KOPT-K1 (cell line): ENCODE measurements around the gene SIDT2.

ENCODE experiments used
- H3K27ac ChIP-seq: fragments of 200-600 bp; sonication (generic); 2 replicates; pipeline ENCODE4 v1.5.1; 2016; ENCODE audit warnings: antibody characterized with exemption, mild to moderate bottlenecking, low read depth, low read length; ENCODE audit not compliant: poor library complexity, severe bottlenecking
- H3K36me3 ChIP-seq: fragments of 200-600 bp; sonication (generic); 2 replicates; pipeline ENCODE4 v1.5.1; 2017; ENCODE audit warnings: antibody characterized with exemption, mild to moderate bottlenecking, low read length, moderate library complexity; ENCODE audit not compliant: insufficient read depth
- H3K9me3 ChIP-seq: fragments of 200-600 bp; sonication (generic); 2 replicates; pipeline ENCODE4 v1.5.1; 2017; ENCODE audit warnings: antibody characterized with exemption, low read length, mild to moderate bottlenecking; ENCODE audit not compliant: insufficient read depth, poor library complexity, severe bottlenecking

The SIDT2 gene

GRCh38 chr11:117217141-117218084 is 38.9 kb downstream of the SIDT2 start:
- no peak overlapping the region for H3K27ac ChIP-seq
- peaks cover 94% of the 10 kb centered on the region for H3K36me3 ChIP-seq
- no peaks in the 10 kb centered on the region for H3K9me3 ChIP-seq

GRCh38 chr11:117218133-117218915 is 39.8 kb downstream of the SIDT2 start:
- peaks cover 95% of the 10 kb centered on the region for H3K36me3 ChIP-seq
- H3K27ac ChIP-seq, result no peak overlapping the region
- no peaks in the 10 kb centered on the region for H3K9me3 ChIP-seq

- Histone ChIP-seq H3K27ac (no peak overlapping the region), H3K36me3 (peaks cover 96% of the 10 kb centered on the region), H3K9me3 (no peaks in the 10 kb centered on the region)
These were observed 40.5 kb downstream of the SIDT2 start for GRCh38 chr11:117219001-117219400.

- Histone ChIP-seq H3K27ac (no peak overlapping the region), H3K36me3 (peaks cover 96% of the 10 kb centered on the region)
These were observed 40.9 kb downstream of the SIDT2 start for GRCh38 chr11:117219455-117219854.

GRCh38 chr11:117219995-117220394 is 41.5 kb downstream of the SIDT2 start:
- Histone ChIP-seq H3K27ac (no peak overlapping the region), H3K36me3 (peaks cover 96% of the 10 kb centered on the region), H3K9me3 (no peaks in the 10 kb centered on the region)

More at GRCh38 chr11:117219455-117219854, 40.9 kb downstream of the SIDT2 start:
- no peaks in the 10 kb centered on the region for H3K9me3 ChIP-seq

- no peaks in the 10 kb centered on the region for H3K9me3 ChIP-seq
- H3K36me3 ChIP-seq, result peaks cover 100% of the 10 kb centered on the region
- no peak overlapping the region for H3K27ac ChIP-seq
These were observed 42.0 kb downstream of the SIDT2 start for GRCh38 chr11:117220568-117220967.

GRCh38 chr11:117220999-117221774 is 42.6 kb downstream of the SIDT2 start:
- H3K27ac ChIP-seq, result no peak overlapping the region
- H3K9me3 ChIP-seq, result no peaks in the 10 kb centered on the region
- peaks cover 100% of the 10 kb centered on the region for H3K36me3 ChIP-seq

GRCh38 chr11:117221775-117222517 is 43.4 kb downstream of the SIDT2 start:
- Histone ChIP-seq H3K36me3 (peaks cover 100% of the 10 kb centered on the region), H3K27ac (no peak overlapping the region), H3K9me3 (no peaks in the 10 kb centered on the region)

- Histone ChIP-seq H3K9me3 (no peaks in the 10 kb centered on the region), H3K36me3 (peaks cover 100% of the 10 kb centered on the region), H3K27ac (no peak overlapping the region)
These were observed 44.6 kb downstream of the SIDT2 start for GRCh38 chr11:117222991-117223740.

GRCh38 chr11:117223741-117224689 is 45.5 kb downstream of the SIDT2 start:
- Histone ChIP-seq H3K36me3 (peaks cover 100% of the 10 kb centered on the region), H3K27ac (no peak overlapping the region), H3K9me3 (no peaks in the 10 kb centered on the region)

GRCh38 chr11:117225553-117226170 is 47.1 kb downstream of the SIDT2 start:
- Histone ChIP-seq H3K9me3 (no peaks in the 10 kb centered on the region), H3K27ac (no peak overlapping the region), H3K36me3 (peaks cover 95% of the 10 kb centered on the region)
